Smooth muscle cell (in vitro differentiated cells): Measurements from ENCODE around the gene PLA2G2A. TPM values are rescaled to one million over a fixed set of nuclear protein-coding genes. Genes with fewer than 3 reads are reported as not detected.

Experiments used
- DNase-seq: peaks from one replicate; lab custom pipeline; 2025; ENCODE audit not compliant: unreplicated experiment; lab: John Stamatoyannopoulos, UW
- H2AFZ ChIP-seq: fragments of 200-600 bp; sonication (generic); 2 replicates; pipeline ENCODE4 v1.6.0; 2016; ENCODE audit warnings: antibody characterized with exemption, low read depth, mild to moderate bottlenecking
- H3F3A ChIP-seq: fragments of 200-600 bp; sonication (generic); 2 replicates; pipeline ENCODE4 v1.6.0; 2017; ENCODE audit warnings: antibody characterized with exemption, low read depth
- H3K27ac ChIP-seq: fragments of 200-600 bp; sonication (generic); 2 replicates; pipeline ENCODE4 v1.5.1; 2016; ENCODE audit warnings: low read depth, mild to moderate bottlenecking
- H3K27me3 ChIP-seq: fragments of 200-600 bp; sonication (generic); 2 replicates; pipeline ENCODE4 v1.6.1; 2016; ENCODE audit warnings: low read depth, mild to moderate bottlenecking
- H3K36me3 ChIP-seq: fragments of 200-600 bp; sonication (generic); 2 replicates; pipeline ENCODE4 v1.5.1; 2016; ENCODE audit warnings: low read depth
- H3K4me1 ChIP-seq: fragments of 200-600 bp; sonication (generic); 2 replicates; pipeline ENCODE4 v1.5.1; 2016; ENCODE audit warnings: low read depth
- H3K4me2 ChIP-seq: fragments of 200-600 bp; sonication (generic); 2 replicates; pipeline ENCODE4 v1.6.0; 2016; ENCODE audit warnings: mild to moderate bottlenecking
- H3K4me3 ChIP-seq: fragments of 200-600 bp; sonication (generic); 2 replicates; pipeline ENCODE4 v1.5.1; 2016; ENCODE audit warnings: mild to moderate bottlenecking
- H3K79me2 ChIP-seq: fragments of 200-600 bp; sonication (generic); 2 replicates; pipeline ENCODE4 v1.6.0; 2016; ENCODE audit warnings: low read depth, mild to moderate bottlenecking
- H3K9ac ChIP-seq: fragments of 200-600 bp; sonication (generic); 2 replicates; pipeline ENCODE4 v1.6.0; 2016; ENCODE audit warnings: low read depth
- H3K9me3 ChIP-seq: fragments of 200-600 bp; sonication (generic); replicated peaks from 2 replicates; pipeline ENCODE4 v1.5.1; 2016; ENCODE audit warnings: low read depth
- H4K20me1 ChIP-seq: fragments of 200-600 bp; sonication (generic); 2 replicates; pipeline ENCODE4 v1.6.0; 2016; ENCODE audit warnings: low read depth
- CTCF ChIP-seq: fragments of 200-600 bp; sonication (generic); IDR thresholded peaks from 2 replicates; pipeline ENCODE4 v1.5.1; 2017; ENCODE audit warnings: borderline replicate concordance, mild to moderate bottlenecking, antibody characterized with exemption; ENCODE audit not compliant: insufficient read depth, poor library complexity, severe bottlenecking
- WGBS: methylation state at CpG from one replicate; pipeline ENCODE4 v1.1.7; 2016; ENCODE audit warnings: low lambda C conversion rate; 5-methylcytosine and 5-hydroxymethylcytosine counted together
- polyA plus RNA-seq: library from polyadenylated mRNA; unstranded; fragments of >200 nt; fragmentation: Nextera tagmentation; extraction: Ambion mirVana; gene quantifications from 2 replicates; pipeline ENCODE4 v1.2.1, GENCODE V29; 2016
- total RNA-seq: library from RNA; depleted of rRNA; stranded (reverse); fragments of >200 nt; gene quantifications from 2 replicates; pipeline ENCODE4 v1.2.3, GENCODE V29; 2014

The PLA2G2A gene
- total and polyA plus RNA-seq, 2 experiments from 2014 or later = 25.5 to 163 TPM

- no peaks in the 10 kb centered on the region for H4K20me1 ChIP-seq
- no peak overlapping the region for H3K27ac ChIP-seq
- H3K9me3 ChIP-seq = no peaks in the 10 kb centered on the region
- no peaks in the 10 kb centered on the region for H3K79me2 ChIP-seq
- 22% methylated on average over 12 of the region's 12 CpGs for WGBS
- no peak for DNase-seq
- no peaks in the 10 kb centered on the region for H3K4me1 ChIP-seq
- H3F3A ChIP-seq = peaks cover 13% of the 10 kb centered on the region
- no peaks in the 10 kb centered on the region for H3K36me3 ChIP-seq
- no peak overlapping the region for H3K9ac ChIP-seq
- H3K4me3 ChIP-seq = no peak overlapping the region
- peak overlapping the region; percentile 53 for H3K4me2 ChIP-seq
- no peak for TF ChIP-seq CTCF
- no peaks in the 10 kb centered on the region for H3K27me3 ChIP-seq
- peak overlapping the region; percentile 14 for H2AFZ ChIP-seq
Observed at GRCh38 chr1:19981507-19982312, 2.3 kb upstream of the PLA2G2A start.

- H3K27ac ChIP-seq = no peak overlapping the region
- no peak overlapping the region for H3K4me3 ChIP-seq
- no peaks in the 10 kb centered on the region for H3K9me3 ChIP-seq
- H2AFZ ChIP-seq = no peak overlapping the region
- peak overlapping the region; percentile 53 for H3K4me2 ChIP-seq
- TF ChIP-seq CTCF = no peak
- H3K79me2 ChIP-seq = no peaks in the 10 kb centered on the region
- H3K27me3 ChIP-seq = no peaks in the 10 kb centered on the region
- 78% methylated on average over 1 of the region's 1 CpG for WGBS
- H3K36me3 ChIP-seq = no peaks in the 10 kb centered on the region
- no peaks in the 10 kb centered on the region for H3K4me1 ChIP-seq
- H3F3A ChIP-seq = peaks cover 13% of the 10 kb centered on the region
- no peaks in the 10 kb centered on the region for H4K20me1 ChIP-seq
- H3K9ac ChIP-seq = no peak overlapping the region
- DNase-seq = no peak
Observed at GRCh38 chr1:19981170-19981506, 1.7 kb upstream of the PLA2G2A start.

- H3F3A ChIP-seq = peaks cover 13% of the 10 kb centered on the region
- no peaks in the 10 kb centered on the region for H3K79me2 ChIP-seq
- no peak for DNase-seq
- H3K9me3 ChIP-seq = no peaks in the 10 kb centered on the region
- H3K4me3 ChIP-seq = no peak overlapping the region
- no peak for TF ChIP-seq CTCF
- H3K4me1 ChIP-seq = no peaks in the 10 kb centered on the region
- WGBS = 35% methylated on average over 3 of the region's 3 CpGs
- H3K27ac ChIP-seq = no peak overlapping the region
- no peaks in the 10 kb centered on the region for H3K27me3 ChIP-seq
- H4K20me1 ChIP-seq = no peaks in the 10 kb centered on the region
- no peaks in the 10 kb centered on the region for H3K36me3 ChIP-seq
- peak overlapping the region; percentile 24 for H3K4me2 ChIP-seq
- no peak overlapping the region for H3K9ac ChIP-seq
- no peak overlapping the region for H2AFZ ChIP-seq
Observed at GRCh38 chr1:19980314-19980713, 896 bp upstream of the PLA2G2A start.

- Histone ChIP-seq H3K27me3 (no peaks in the 10 kb centered on the region), H3K36me3 (no peaks in the 10 kb centered on the region), H3K27ac (no peak overlapping the region), H3F3A (peaks cover 13% of the 10 kb centered on the region), H3K9me3 (no peaks in the 10 kb centered on the region), H3K4me2 (no peak overlapping the region), H3K4me3 (no peak overlapping the region), H3K4me1 (no peaks in the 10 kb centered on the region), H3K79me2 (no peaks in the 10 kb centered on the region), H3K9ac (no peak overlapping the region), H4K20me1 (no peaks in the 10 kb centered on the region), H2AFZ (no peak overlapping the region)
- no peak for TF ChIP-seq CTCF
- 97% methylated on average over 9 of the region's 9 CpGs for WGBS
- no peak for DNase-seq
Observed at GRCh38 chr1:19978143-19978542, 1.3 kb downstream of the PLA2G2A start.
